KBM-7 (cell line): Measurements from ENCODE around the gene TRPC4.
"Not testable (repeated sequence)": the region's sequence is repeated elsewhere in the genome, so short reads cannot be mapped to it uniquely, and the experiment has no call there.

Experiments used
- DNase-seq: peaks from one replicate; pipeline ENCODE4 v3.0.0-alpha.2; 2015
- in situ Hi-C: fragments of 300-500 bp; cut with MboI; formaldehyde crosslinking; loops from 2 replicates; pipeline ENCODE4 v1.14.3; 2020; ENCODE audit warnings: low sequenced_read_pairs, low pct_unique_long_range_greater_than_20kb, mixed read lengths

TRPC4 gene

GRCh38 chr13:37868691-37869505 lies 674 bp downstream of the TRPC4 start:
- in situ Hi-C loops: no loop called here
- DNase-seq: no peak

- in situ Hi-C loops: no loop called here
- no peak for DNase-seq
Observed at GRCh38 chr13:37863708-37864107, 5.9 kb downstream of the TRPC4 start.

GRCh38 chr13:37835392-37835791 lies 34.2 kb downstream of the TRPC4 start:
- DNase-seq: peak; percentile 3
- in situ Hi-C loops: no loop called here

- DNase-seq: no peak
- in situ Hi-C loops: no loop called here
Observed at GRCh38 chr13:37833411-37833810, 36.2 kb downstream of the TRPC4 start.

GRCh38 chr13:37816276-37816675 lies 53.3 kb downstream of the TRPC4 start:
- in situ Hi-C loops: no loop called here
- no peak for DNase-seq

- no peak for DNase-seq
- in situ Hi-C loops: no loop called here
Observed at GRCh38 chr13:37811441-37811840, 58.1 kb downstream of the TRPC4 start.

- DNase-seq: no peak
- in situ Hi-C loops: no loop called here
Observed at GRCh38 chr13:37806666-37807065, 62.9 kb downstream of the TRPC4 start.

GRCh38 chr13:37797631-37798030 lies 71.9 kb downstream of the TRPC4 start:
- no peak for DNase-seq
- in situ Hi-C loops: no loop called here

- in situ Hi-C loops, DNase-seq: not testable (repeated sequence)
Observed at GRCh38 chr13:37796795-37797194, 72.8 kb downstream of the TRPC4 start.

GRCh38 chr13:37795326-37795725 lies 74.2 kb downstream of the TRPC4 start:
- DNase-seq: no peak
- in situ Hi-C loops: no loop called here

- in situ Hi-C loops: no loop called here
- DNase-seq: no peak
Observed at GRCh38 chr13:37791699-37792098, 77.9 kb downstream of the TRPC4 start.

GRCh38 chr13:37788346-37788745 lies 81.2 kb downstream of the TRPC4 start:
- DNase-seq: no peak
- in situ Hi-C loops: no loop called here

GRCh38 chr13:37777676-37778075 lies 91.9 kb downstream of the TRPC4 start:
- DNase-seq: no peak
- in situ Hi-C loops: no loop called here

GRCh38 chr13:37775871-37776270 lies 93.7 kb downstream of the TRPC4 start:
- DNase-seq: no peak
- in situ Hi-C loops: no loop called here

GRCh38 chr13:37772644-37773043 lies 96.9 kb downstream of the TRPC4 start:
- in situ Hi-C loops: no loop called here
- DNase-seq: no peak

- no peak for DNase-seq
- in situ Hi-C loops: no loop called here
Observed at GRCh38 chr13:37769545-37769944, 100.0 kb downstream of the TRPC4 start.

- in situ Hi-C loops: no loop called here
- no peak for DNase-seq
Observed at GRCh38 chr13:37769078-37769477, 100.5 kb downstream of the TRPC4 start.

GRCh38 chr13:37766502-37766901 lies 103.1 kb downstream of the TRPC4 start:
- in situ Hi-C loops: no loop called here
- no peak for DNase-seq

- in situ Hi-C loops: no loop called here
- DNase-seq: no peak
Observed at GRCh38 chr13:37755349-37755748, 114.2 kb downstream of the TRPC4 start.

- in situ Hi-C loops: no loop called here
- DNase-seq: no peak
Observed at GRCh38 chr13:37753776-37754175, 115.8 kb downstream of the TRPC4 start.

- in situ Hi-C loops: no loop called here
- DNase-seq: no peak
Observed at GRCh38 chr13:37752146-37752545, 117.4 kb downstream of the TRPC4 start.
